ENCODE results near the gene ATP2A1.
A peak's percentile ranks its signal among the peaks of the same experiment; 100 is the strongest.
"Not testable (repeated sequence)": the region's sequence is repeated elsewhere in the genome, so short reads cannot be mapped to it uniquely, and the experiment has no call there.

ATP2A1 gene

DNA sequence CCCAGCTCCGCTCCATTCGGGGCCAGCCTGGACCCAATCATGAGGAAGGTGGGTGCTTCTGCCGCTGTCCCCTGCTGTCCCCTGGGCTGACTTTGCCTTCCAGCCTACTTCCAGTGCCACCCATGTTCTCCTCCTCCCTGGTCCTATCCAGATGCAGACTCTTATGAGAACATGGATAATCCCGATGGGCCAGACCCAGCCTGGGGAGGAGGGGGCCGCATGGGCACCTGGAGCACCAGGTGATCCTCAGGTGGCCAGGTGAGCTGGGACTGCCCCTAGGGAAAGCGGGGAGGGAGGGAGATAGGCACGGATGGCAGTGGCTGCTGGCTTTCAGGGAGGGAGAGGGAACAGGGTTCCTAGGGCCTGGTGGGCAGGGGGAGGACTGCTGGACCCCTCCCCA is 60.4 kb downstream of the ATP2A1 start:
- no peak overlapping the region for H3K4me3 ChIP-seq (ENCODE audit: low read depth, low read length)
- no peak overlapping the region for H3K27ac ChIP-seq
- no peaks in the 10 kb centered on the region for H3K36me3 ChIP-seq (ENCODE audit: control insufficient read depth, insufficient read depth, low read length)
- H3K9me3 ChIP-seq (ENCODE audit: control insufficient read depth, low read length), result no peaks in the 10 kb centered on the region
- H3K4me2 ChIP-seq (ENCODE audit: low read length), result no peak overlapping the region
- no peak overlapping the region for H3K9ac ChIP-seq
- H2AFZ ChIP-seq, result no peak overlapping the region
- TF ChIP-seq CTCF (IDR thresholded peaks at IDR 0.05), result no peak
- no peaks in the 10 kb centered on the region for H3K79me2 ChIP-seq
- no peaks in the 10 kb centered on the region for H3K4me1 ChIP-seq
- H3K27me3 ChIP-seq (ENCODE audit: control insufficient read depth, insufficient read depth, low read length), result no peaks in the 10 kb centered on the region

DNA sequence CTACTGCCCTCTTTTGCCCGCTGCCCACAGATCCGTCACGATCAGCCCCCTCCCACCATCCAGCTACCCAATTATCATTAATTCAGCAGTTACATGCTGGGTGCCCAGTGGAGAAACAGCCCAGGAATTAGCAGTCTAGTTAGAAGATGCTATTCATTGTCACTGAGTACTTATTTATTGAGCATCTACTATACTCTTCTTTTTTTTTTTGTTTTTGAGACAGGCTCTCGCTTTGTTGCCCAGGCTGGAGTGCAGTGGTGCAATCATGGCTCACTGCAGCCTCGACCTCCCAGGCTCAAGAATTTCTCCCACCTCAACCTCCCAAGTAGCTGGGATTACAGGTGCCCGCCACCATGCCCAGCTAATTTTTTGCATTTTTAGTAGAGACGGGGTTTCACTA is 61.5 kb downstream of the ATP2A1 start:
- not testable (repeated sequence) for H3K9me3 ChIP-seq (ENCODE audit: control insufficient read depth, low read length)

DNA sequence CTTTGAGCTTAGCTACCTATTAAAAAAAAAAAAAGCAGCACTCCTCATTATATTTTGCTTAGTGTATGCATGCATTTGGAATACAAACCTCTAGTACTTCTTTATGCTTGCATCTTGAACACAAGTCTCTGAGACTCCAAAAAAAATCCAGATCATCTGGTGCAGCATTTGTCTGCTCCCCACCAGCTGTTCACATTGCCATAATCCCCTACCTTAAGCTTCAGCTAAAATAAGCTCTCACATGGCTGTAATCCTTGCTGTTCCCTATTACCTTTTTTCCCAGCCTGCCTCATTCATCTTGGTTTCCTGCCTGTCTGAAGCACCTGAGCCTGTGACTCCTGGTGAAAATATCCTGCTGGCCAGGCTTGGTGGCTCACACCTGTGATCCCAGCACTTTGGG is 65.0 kb downstream of the ATP2A1 start:
- Histone ChIP-seq H3K9me3 (ENCODE audit: control insufficient read depth, low read length) (no peaks in the 10 kb centered on the region), H3K36me3 (ENCODE audit: control insufficient read depth, insufficient read depth, low read length) (no peaks in the 10 kb centered on the region), H2AFZ (no peak overlapping the region), H3K27me3 (ENCODE audit: control insufficient read depth, insufficient read depth, low read length) (no peaks in the 10 kb centered on the region), H3K4me1 (peaks cover 3% of the 10 kb centered on the region), H3K4me3 (ENCODE audit: low read depth, low read length) (no peak overlapping the region), H3K9ac (no peak overlapping the region), H3K79me2 (no peaks in the 10 kb centered on the region), H3K27ac (no peak overlapping the region), H3K4me2 (ENCODE audit: low read length) (no peak overlapping the region)
- no peak for TF ChIP-seq CTCF (IDR thresholded peaks at IDR 0.05)

More for the DNA sequence above, 61.5 kb downstream of the ATP2A1 start:
- not testable (repeated sequence) for H3K9ac ChIP-seq; H3K27ac ChIP-seq; H3K27me3 ChIP-seq (ENCODE audit: control insufficient read depth, insufficient read depth, low read length); H3K4me2 ChIP-seq (ENCODE audit: low read length); H3K4me1 ChIP-seq; H3K79me2 ChIP-seq; H2AFZ ChIP-seq; H3K4me3 ChIP-seq (ENCODE audit: low read depth, low read length); H3K36me3 ChIP-seq (ENCODE audit: control insufficient read depth, insufficient read depth, low read length)

DNA sequence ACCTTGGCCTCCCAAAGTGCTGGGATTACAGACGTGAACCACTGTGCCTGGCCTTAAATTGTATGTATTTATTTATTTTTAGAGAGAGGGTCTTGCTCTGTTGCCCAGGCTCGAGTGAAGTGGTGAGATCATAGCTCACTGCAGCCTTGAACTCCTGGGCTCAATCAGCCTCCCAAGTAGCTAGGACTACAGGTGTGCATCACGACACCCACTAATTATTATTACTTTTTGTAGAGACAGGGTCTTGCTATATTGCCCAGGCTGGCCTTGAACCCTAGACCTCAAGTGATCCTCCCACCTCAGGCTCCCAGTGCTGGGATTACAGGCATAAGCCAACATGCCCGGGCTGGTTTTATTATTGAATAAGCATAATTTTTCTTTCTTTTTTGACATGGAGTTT is 68.4 kb downstream of the ATP2A1 start:
- no peaks in the 10 kb centered on the region for H3K27me3 ChIP-seq (ENCODE audit: control insufficient read depth, insufficient read depth, low read length)
- no peak overlapping the region for H3K27ac ChIP-seq
- H3K4me2 ChIP-seq (ENCODE audit: low read length), result no peak overlapping the region
- H3K79me2 ChIP-seq, result no peaks in the 10 kb centered on the region
- H2AFZ ChIP-seq, result no peak overlapping the region
- peaks cover 5% of the 10 kb centered on the region for H3K4me1 ChIP-seq
- TF ChIP-seq CTCF (IDR thresholded peaks at IDR 0.05), result no peak
- H3K4me3 ChIP-seq (ENCODE audit: low read depth, low read length), result no peak overlapping the region
- H3K9ac ChIP-seq, result no peak overlapping the region
- no peaks in the 10 kb centered on the region for H3K9me3 ChIP-seq (ENCODE audit: control insufficient read depth, low read length)
- H3K36me3 ChIP-seq (ENCODE audit: control insufficient read depth, insufficient read depth, low read length), result no peaks in the 10 kb centered on the region

GRCh38 chr16:28950648-28951409 is 72.5 kb downstream of the ATP2A1 start, which contains the start of gene NFATC2IP:
NFATC2IP (plus strand) TSS chr16:28950937; CDS start chr16:28951012, 75 bp downstream.
- no peak for TF ChIP-seq CTCF (IDR thresholded peaks at IDR 0.05)
- H3K9me3 ChIP-seq (ENCODE audit: control insufficient read depth, low read length), result no peaks in the 10 kb centered on the region
- peak within 1 kb of the TSS; percentile 4 for H3K9ac ChIP-seq
- peak within 1 kb of the TSS; percentile 94 for H2AFZ ChIP-seq
- peaks cover 4% of the 10 kb centered on the region for H3K79me2 ChIP-seq
- no peaks in the 10 kb centered on the region for H3K36me3 ChIP-seq (ENCODE audit: control insufficient read depth, insufficient read depth, low read length)
- peak within 1 kb of the TSS; percentile 34 for H3K27ac ChIP-seq
- H3K27me3 ChIP-seq (ENCODE audit: control insufficient read depth, insufficient read depth, low read length), result no peaks in the 10 kb centered on the region
- H3K4me2 ChIP-seq (ENCODE audit: low read length), result peak within 1 kb of the TSS; percentile 87
- H3K4me1 ChIP-seq, result peaks cover 8% of the 10 kb centered on the region
- peak within 1 kb of the TSS; percentile 76 for H3K4me3 ChIP-seq (ENCODE audit: low read depth, low read length)
